GM19397 (cell line): ENCODE results near the gene GPC4.

Source experiments
- ATAC-seq: cut with Tn5 transposase; IDR thresholded peaks from one replicate; pipeline ENCODE4 v1.9.1; 2021; ENCODE audit warnings: mild to moderate bottlenecking, moderate library complexity; ENCODE audit not compliant: unreplicated experiment

Gene GPC4

GRCh38 chrX:133412246-133412645 is 3.0 kb downstream of the GPC4 start:
- no peak for ATAC-seq

DNA sequence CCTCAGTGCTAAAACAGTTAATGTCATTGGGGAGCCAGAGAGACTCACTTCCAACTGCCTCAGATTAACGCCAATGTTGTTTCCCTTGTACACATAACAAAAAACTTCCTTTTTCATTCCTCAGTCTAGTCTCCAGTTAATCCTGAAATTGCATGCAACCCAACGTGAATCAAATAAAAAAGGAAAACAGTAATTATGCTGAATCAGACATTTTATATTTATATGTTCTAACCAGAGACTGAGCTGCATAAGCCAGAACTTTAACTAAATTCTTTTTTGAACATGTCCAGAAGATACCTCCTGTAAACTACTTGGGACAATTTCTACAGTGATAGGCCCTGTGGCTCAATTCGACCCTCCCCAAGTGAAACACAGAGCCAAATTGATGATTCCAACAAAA is 4.7 kb downstream of the GPC4 start:
- no peak for ATAC-seq

DNA sequence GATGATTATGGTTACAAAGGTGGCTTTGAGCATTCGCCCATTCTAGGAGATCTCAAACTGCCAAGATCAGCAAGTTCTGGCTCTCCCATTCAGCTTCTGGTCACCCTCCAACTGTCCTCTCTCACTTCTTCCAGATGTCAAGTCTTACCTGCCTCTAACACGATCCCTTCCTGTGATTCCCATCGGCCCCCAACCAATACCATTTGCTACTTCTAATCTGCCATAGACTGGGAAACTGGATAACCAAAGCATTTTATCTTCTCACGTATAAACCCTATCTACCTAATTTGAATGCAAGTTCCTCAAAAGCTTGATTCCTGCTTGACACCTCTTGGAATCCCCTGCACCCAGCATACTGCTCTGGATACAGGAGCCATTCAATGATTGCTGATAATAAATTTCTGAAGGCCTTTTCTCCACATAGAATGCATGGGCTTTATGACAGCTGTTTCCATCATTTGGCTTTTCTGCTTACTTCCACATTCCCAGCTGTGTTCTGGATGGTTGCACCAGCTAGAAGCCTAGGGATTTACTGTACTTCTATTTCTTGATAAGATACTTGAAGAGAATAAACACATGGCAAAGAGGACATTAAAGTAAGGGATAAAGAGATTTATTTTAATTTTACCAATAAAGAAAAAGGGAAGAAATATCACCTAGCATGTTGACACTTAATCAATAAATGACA is 9.6 kb downstream of the GPC4 start:
- no peak for ATAC-seq

DNA sequence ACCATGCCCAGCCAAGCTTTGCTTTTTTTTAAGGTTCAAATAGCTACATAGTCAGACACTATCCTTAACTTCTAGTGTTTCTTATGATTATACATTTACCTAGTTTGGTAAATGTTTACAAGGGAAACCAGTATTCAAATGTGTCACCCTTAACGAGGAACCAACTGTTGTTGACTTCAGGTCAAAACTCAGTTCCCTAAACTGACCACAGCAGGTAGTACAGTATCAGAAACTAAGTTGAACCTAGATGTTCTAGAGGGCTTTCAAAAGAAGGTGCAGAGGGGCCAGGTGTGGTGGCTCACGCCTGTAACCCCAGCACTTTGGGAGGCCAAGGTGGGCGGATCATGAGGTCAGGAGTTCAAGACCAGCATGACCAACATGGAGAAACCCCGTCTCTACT is 11.3 kb downstream of the GPC4 start:
- no peak for ATAC-seq

DNA sequence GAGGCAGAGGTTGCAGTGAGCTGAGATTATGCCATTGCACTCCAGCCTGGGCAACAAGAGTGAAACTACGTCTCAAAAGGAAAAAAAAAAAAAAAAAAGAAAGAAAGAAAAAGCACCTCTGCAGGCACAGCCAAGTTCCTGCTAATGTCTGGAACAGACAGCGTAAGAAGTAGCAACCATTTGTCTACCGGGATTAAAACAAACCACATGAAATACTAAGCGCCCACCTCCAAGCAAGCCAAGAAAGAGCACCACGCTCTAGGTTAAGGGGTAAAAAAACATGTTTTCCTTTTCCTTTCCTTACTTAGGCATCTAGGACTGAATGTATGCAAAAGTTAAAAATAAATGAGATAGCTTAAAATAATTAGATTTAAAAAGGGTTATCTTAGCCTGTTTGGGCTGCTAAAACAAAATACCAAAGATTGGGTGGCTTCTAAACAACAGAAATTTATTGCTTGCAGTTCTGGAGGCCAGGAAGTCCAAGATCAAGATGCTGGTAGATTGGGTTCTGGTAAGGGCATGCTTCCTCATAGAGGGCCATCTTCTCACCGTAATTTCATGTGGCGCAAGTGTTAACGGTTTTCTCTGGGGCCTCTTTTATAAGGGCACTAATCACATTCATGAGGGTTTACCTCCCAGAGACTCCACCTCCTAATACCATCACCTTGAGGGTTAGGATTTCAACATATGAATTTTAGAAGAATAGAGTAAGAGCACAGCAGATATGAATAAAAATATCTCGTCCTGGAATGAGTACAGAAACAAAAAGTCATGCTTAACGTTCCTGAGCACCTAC is 12.3 kb downstream of the GPC4 start:
- ATAC-seq: no peak

DNA sequence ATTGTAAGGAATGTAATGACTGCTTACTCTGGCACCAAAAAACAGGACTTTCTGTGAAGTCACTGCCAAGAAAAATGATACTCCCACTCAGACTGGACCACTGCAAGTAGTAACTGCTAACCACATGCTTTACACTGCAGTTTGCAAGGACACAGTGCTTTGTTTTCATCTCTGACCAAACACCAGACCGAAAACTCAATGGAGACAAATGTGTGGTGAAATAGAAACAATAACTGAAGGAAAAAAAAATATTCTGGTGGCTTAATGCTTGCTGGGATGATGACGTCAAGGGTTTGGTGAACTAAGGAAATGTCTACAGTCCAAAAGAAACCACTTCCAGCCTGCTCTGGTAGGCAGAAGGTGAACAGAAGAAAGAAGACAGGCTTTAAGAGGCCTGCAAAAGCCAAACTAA is 13.2 kb downstream of the GPC4 start:
- ATAC-seq: no peak

DNA sequence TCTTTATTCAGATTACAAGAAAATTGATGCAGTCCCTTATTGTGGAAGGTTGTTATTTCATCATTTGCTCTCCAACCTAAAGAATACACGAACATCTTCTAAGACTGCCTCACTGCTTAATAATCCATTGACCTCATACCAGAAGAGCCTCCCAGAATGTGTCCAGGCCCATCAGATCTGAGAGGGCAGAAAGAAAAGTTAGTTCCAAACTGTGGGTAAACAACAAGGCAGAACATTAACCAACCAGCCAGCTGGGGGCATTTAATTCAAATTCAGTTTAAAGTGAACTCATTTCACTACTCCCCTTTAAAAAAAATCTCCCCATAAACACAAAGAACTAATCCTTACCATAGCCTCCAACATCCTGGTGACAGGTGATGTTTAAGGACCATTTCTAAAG is 13.8 kb downstream of the GPC4 start:
- no peak for ATAC-seq

- ATAC-seq: no peak
These were observed 15.9 kb downstream of the GPC4 start for GRCh38 chrX:133399411-133399810.

GRCh38 chrX:133394765-133395164 is 20.5 kb downstream of the GPC4 start:
- ATAC-seq: no peak

DNA sequence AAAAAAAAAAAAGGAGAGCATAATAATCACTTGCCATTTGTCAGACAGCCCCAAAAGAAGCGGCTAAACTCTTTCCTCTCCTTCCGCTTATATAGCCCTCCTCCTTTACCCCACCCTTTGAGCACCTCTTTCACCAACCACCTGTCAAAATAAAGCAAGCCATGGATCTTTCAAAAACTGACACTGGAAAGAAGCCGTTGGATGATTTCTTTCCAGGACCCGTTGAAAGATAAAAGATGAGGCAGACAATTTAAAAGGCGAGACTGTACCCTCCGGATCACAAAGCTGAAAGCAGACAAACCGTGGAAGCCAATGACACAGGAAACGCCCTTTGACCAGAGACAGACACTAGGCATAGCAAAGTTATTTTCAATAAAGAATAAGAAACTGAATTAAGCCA is 22.6 kb downstream of the GPC4 start:
- no peak for ATAC-seq

DNA sequence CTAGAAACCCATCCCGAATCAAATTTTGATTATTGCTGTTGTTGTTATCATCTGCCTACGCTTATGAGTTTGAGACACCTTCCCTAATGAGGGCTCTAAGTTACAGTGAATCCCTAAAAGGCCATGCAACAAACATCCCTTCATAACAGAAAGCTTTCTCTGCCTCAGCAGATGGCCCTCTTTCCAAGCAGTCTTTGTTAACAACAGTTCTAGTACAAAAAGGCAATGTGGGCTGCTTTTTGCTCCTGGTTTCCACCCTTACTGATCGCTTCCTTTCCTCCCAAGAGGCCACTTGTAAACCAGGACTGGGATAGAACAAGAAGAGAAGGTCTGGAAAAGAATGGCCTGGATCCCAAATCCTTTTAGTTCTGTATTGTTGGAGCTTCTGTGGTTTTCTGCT is 24.2 kb downstream of the GPC4 start:
- no peak for ATAC-seq

DNA sequence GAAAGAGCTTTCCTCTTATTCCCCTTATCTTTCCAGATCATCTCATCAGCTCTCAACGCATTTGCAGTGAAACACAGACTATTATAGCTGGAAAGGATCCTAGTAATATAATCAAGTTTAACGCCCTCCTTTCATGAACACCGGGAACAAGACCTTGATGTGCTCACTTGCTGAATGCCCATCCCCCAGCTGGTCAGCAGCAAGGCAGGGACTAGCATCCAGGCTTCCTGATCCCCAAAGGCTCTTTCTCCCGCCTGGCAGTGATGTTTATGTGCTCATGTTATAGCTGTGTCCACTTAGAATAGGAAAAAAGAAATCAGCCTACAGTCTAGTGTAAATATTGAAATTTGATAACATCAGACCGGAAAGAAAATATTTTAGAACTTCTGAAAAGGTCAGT is 24.6 kb downstream of the GPC4 start:
- ATAC-seq: no peak

GRCh38 chrX:133389975-133390374 is 25.3 kb downstream of the GPC4 start:
- no peak for ATAC-seq

- ATAC-seq: no peak
These were observed 30.8 kb downstream of the GPC4 start for GRCh38 chrX:133384454-133384853.

GRCh38 chrX:133380711-133381619 is 34.3 kb downstream of the GPC4 start:
- peak; percentile 67 for ATAC-seq

- ATAC-seq: no peak
These were observed 38.9 kb downstream of the GPC4 start for GRCh38 chrX:133376422-133376821.

GRCh38 chrX:133375615-133376340 is 39.5 kb downstream of the GPC4 start:
- no peak for ATAC-seq

GRCh38 chrX:133374874-133375387 is 40.4 kb downstream of the GPC4 start:
- ATAC-seq: no peak

- ATAC-seq: peak; percentile 69
These were observed 41.8 kb downstream of the GPC4 start for GRCh38 chrX:133373386-133374079.

- ATAC-seq: no peak
These were observed 44.5 kb downstream of the GPC4 start for GRCh38 chrX:133370696-133371275.
